Activated CD4-positive, alpha-beta T cell treated with anti-CD3 and anti-CD28 coated beads, Interleukin-10, Interleukin-2, amounts not matched to agents 100 ng/mL and 50 ng/mL, durations not matched to agents 16 hours and 8 hours (primary cell): ENCODE measurements around the gene THAP3.
A peak's percentile ranks its signal among the peaks of the same experiment; 100 is the strongest.
"Not testable (repeated sequence)": the region's sequence is repeated elsewhere in the genome, so short reads cannot be mapped to it uniquely, and the experiment has no call there.

Source experiments
- DNase-seq: peaks from one replicate; pipeline ENCODE4 v3.0.0-alpha.2; 2020

The THAP3 gene

GRCh38 chr1:6635910-6636760, 11.5 kb downstream of the THAP3 start:
- DNase-seq: no peak

GRCh38 chr1:6636778-6637177, 12.1 kb downstream of the THAP3 start:
- not testable (repeated sequence) for DNase-seq

- DNase-seq: no peak
Observed at GRCh38 chr1:6637770-6638169, 13.1 kb downstream of the THAP3 start.

GRCh38 chr1:6638226-6638625, 13.6 kb downstream of the THAP3 start:
- no peak for DNase-seq

- not testable (repeated sequence) for DNase-seq
Observed at GRCh38 chr1:6640867-6641266, 16.2 kb downstream of the THAP3 start.

- no peak for DNase-seq
Observed at GRCh38 chr1:6645018-6645417, 20.4 kb downstream of the THAP3 start.

- DNase-seq: peak; percentile 49
Observed at GRCh38 chr1:6646499-6647148, 22.0 kb downstream of the THAP3 start.

GRCh38 chr1:6648556-6648955, 23.9 kb downstream of the THAP3 start:
- no peak for DNase-seq

GRCh38 chr1:6651909-6652308, 27.2 kb downstream of the THAP3 start:
- DNase-seq: no peak

- no peak for DNase-seq
Observed at GRCh38 chr1:6652986-6653385, 28.3 kb downstream of the THAP3 start.

GRCh38 chr1:6653436-6654290, 29.0 kb downstream of the THAP3 start:
- DNase-seq: no peak

GRCh38 chr1:6657138-6657537, 32.5 kb downstream of the THAP3 start:
- DNase-seq: no peak

GRCh38 chr1:6658359-6659060, 33.8 kb downstream of the THAP3 start:
- no peak for DNase-seq

- no peak for DNase-seq
Observed at GRCh38 chr1:6660415-6661049, 35.9 kb downstream of the THAP3 start.

GRCh38 chr1:6662468-6662867, 37.8 kb downstream of the THAP3 start:
- DNase-seq: not testable (repeated sequence)

- no peak for DNase-seq
Observed at GRCh38 chr1:6666696-6667095, 42.0 kb downstream of the THAP3 start.

GRCh38 chr1:6667139-6667538, 42.5 kb downstream of the THAP3 start:
- no peak for DNase-seq

GRCh38 chr1:6668503-6668902, 43.8 kb downstream of the THAP3 start:
- no peak for DNase-seq

- no peak for DNase-seq
Observed at GRCh38 chr1:6672558-6672957, 47.9 kb downstream of the THAP3 start.

GRCh38 chr1:6673816-6674398, 49.2 kb downstream of the THAP3 start:
- peak; percentile 23 for DNase-seq

GRCh38 chr1:6674771-6675170, 50.1 kb downstream of the THAP3 start:
- no peak for DNase-seq

GRCh38 chr1:6675941-6676340, 51.3 kb downstream of the THAP3 start:
- DNase-seq: no peak
